Stimulated activated CD4-positive, alpha-beta T cell treated with anti-CD3 and anti-CD28 coated beads, Interleukin-1b, Interleukin-23, amount 100 ng/mL, for 1 hour (primary cell): Measurements from ENCODE around the gene MAGEA2B.
"Not testable (repeated sequence)": the region's sequence is repeated elsewhere in the genome, so short reads cannot be mapped to it uniquely, and the experiment has no call there.

ENCODE experiments used
- DNase-seq, 2 donors: peaks; one replicate each; pipeline ENCODE4 v3.0.0-alpha.2; 2020; ENCODE audit warnings: low read depth in 2 of 2

Gene MAGEA2B

GRCh38 chrX:152713815-152714787, at the start of gene MAGEA2B:
Gene MAGEA2B (plus strand): TSS chrX:152714628. CDS start chrX:152717107, 2,479 bp downstream.
- not testable (repeated sequence) for DNase-seq

- no peak for DNase-seq
These were observed 40.3 kb upstream of the MAGEA2B start for GRCh38 chrX:152674135-152674534.

DNA sequence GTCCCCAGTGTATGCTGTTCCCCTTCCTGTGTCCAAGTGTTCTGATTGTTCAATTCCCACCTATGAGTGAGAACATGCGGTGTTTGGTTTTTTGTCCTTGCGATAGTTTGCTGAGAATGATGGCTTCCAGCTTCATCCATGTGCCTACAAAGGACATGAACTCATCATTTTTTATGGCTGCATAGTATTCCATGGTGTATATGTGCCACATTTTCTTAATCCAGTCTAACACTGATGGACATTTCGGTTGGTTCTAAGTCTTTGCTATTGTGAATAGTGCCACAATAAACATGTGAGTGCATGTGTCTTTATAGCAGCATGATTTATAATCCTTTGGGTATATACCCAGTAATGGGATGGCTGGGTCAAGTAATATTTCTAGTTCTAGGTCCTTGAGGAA, 39.8 kb upstream of the MAGEA2B start:
- not testable (repeated sequence) for DNase-seq

DNA sequence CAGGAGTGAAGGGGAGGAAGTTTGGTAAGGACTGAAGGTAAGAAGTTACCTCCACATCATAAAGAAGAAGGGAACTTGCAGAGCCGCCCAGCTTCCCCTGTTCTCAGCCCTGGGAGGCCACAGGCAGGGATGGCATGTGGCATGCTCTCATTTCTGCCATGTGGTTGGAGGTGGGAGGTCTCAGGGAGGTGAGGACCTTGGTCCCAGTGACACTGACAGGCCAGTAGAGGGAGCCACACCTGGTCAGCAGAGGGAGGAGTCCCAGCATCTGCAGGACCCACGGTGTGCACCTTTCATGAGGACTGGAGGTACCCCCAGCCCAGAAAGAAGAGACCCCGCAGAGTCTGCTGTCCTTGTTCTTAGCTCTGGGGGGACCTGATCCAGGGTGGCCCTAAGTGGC, 33.4 kb upstream of the MAGEA2B start:
- DNase-seq = not testable (repeated sequence)

GRCh38 chrX:152697952-152698931, 16.2 kb upstream of the MAGEA2B start, which contains the start of gene MAGEA3:
Gene MAGEA3 (plus strand): TSS chrX:152698794. CDS start chrX:152700833, 2,039 bp downstream.
- DNase-seq = not testable (repeated sequence)

DNA sequence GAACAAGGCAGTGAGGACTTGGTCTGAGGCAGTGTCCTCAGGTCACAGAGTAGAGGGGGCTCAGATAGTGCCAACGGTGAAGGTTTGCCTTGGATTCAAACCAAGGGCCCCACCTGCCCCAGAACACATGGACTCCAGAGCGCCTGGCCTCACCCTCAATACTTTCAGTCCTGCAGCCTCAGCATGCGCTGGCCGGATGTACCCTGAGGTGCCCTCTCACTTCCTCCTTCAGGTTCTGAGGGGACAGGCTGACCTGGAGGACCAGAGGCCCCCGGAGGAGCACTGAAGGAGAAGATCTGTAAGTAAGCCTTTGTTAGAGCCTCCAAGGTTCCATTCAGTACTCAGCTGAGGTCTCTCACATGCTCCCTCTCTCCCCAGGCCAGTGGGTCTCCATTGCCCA, 14.0 kb upstream of the MAGEA2B start:
- not testable (repeated sequence) for DNase-seq

GRCh38 chrX:152706500-152706899, 7.9 kb upstream of the MAGEA2B start:
- DNase-seq = not testable (repeated sequence)

- DNase-seq = not testable (repeated sequence)
These were observed 5.3 kb upstream of the MAGEA2B start, which contains the start of gene CSAG2 for GRCh38 chrX:152709173-152709572. Gene CSAG2 (minus strand): TSS chrX:152709273. CDS start chrX:152709112, 161 bp downstream.

DNA sequence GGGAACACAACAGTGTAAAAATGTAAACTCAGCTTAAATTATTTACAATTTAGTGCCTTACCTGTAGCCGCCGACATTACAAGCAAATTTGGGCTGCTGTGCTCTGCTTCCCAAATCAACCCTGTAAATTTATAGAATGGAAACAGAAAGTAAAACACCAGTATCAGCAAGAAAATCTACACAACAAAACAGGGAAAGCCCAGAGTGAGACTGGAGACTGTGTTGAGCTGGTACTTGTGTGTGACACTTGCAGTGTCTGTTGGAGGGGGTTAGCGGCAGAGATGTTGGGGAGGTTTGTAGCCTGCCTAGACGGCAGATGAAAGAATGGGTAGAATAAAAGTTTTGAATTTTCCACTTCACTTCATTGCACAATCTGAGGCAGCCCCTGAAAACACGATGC, 1.2 kb upstream of the MAGEA2B start:
- not testable (repeated sequence) for DNase-seq

DNA sequence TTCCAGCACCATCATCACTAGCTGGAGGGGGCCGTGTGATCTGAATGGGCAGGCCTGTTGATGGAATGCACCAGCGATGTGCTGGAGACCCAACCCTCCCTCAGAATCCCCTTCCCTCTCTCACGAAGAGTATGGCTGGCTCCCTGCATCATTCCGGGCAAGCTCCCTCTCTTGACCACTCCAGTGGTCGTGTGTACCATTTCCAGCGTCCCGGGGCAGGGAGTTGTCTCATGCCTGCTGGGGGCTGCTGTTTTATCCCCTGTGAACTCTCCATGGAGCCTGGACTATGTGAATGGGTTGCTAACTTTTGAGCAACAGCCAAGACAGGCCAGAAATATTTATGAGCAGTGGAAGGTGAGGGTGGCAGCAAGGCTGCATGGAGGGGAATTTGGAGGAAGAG, 11.0 kb downstream of the MAGEA2B start:
- DNase-seq = no peak

DNA sequence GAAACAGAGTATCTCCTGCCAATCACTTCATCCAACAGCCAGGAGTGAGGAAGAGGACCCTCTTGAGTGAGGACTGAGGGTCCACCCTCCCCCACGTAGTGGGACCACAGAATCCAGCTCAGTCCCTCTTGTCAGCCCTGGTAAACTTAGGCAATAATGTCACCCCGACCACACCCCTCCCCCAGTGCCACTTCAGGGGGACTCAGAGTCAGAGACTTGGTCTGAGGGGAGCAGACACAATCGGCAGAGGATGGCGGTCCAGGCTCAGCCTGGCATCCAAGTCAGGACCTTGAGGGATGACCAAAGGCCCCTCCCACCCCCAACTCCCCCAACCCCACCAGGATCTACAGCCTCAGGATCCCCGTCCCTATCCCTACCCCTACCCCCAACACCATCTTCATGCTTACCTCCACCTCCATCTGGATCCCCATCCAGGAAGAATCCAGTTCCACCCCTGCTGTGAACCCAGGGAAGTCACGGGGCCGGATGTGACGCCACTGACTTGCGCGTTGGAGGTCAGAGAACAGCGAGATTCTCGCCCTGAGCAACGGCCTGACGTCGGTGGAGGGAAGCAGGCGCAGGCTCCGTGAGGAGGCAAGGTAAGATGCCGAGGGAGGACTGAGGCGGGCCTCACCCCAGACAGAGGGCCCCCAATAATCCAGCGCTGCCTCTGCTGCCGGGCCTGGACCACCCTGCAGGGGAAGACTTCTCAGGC, 19.0 kb downstream of the MAGEA2B start, which contains the start of the genes CSAG1 and MAGEA12:
TSS of gene CSAG1 (minus strand) at position 461 of the 715 bp plus-strand sequence. CDS start 1,261 bp downstream, outside the sequence.
TSS of gene MAGEA12 (plus strand) at position 497 of the 715 bp plus-strand sequence. CDS start 2,405 bp downstream, outside the sequence.
- no peak for DNase-seq

GRCh38 chrX:152734143-152734858, 19.9 kb downstream of the MAGEA2B start:
- not testable (repeated sequence) for DNase-seq

- no peak for DNase-seq
These were observed 20.7 kb downstream of the MAGEA2B start for GRCh38 chrX:152735101-152735500.

GRCh38 chrX:152735860-152736511, 21.6 kb downstream of the MAGEA2B start:
- DNase-seq = no peak

GRCh38 chrX:152736528-152736927, 22.1 kb downstream of the MAGEA2B start:
- not testable (repeated sequence) for DNase-seq

DNA sequence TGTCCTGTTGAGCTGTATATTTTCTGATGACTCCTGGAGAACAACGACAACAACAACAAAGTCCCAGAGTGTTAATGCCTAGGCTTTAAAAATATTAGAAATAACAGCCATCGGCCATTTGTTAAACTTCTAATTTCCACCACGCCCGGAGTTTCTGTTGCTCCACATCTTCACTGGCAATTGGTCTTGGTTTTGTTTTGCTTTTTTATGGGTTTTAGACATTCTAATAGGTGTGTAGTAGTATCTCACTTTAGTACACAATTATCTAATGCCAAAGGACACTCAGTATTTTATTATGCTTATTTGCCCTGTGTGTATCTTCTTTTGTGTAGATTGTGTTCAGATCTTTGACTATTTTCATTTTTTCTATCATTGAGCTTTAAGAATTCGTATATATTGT, 24.1 kb downstream of the MAGEA2B start:
- DNase-seq = no peak

DNA sequence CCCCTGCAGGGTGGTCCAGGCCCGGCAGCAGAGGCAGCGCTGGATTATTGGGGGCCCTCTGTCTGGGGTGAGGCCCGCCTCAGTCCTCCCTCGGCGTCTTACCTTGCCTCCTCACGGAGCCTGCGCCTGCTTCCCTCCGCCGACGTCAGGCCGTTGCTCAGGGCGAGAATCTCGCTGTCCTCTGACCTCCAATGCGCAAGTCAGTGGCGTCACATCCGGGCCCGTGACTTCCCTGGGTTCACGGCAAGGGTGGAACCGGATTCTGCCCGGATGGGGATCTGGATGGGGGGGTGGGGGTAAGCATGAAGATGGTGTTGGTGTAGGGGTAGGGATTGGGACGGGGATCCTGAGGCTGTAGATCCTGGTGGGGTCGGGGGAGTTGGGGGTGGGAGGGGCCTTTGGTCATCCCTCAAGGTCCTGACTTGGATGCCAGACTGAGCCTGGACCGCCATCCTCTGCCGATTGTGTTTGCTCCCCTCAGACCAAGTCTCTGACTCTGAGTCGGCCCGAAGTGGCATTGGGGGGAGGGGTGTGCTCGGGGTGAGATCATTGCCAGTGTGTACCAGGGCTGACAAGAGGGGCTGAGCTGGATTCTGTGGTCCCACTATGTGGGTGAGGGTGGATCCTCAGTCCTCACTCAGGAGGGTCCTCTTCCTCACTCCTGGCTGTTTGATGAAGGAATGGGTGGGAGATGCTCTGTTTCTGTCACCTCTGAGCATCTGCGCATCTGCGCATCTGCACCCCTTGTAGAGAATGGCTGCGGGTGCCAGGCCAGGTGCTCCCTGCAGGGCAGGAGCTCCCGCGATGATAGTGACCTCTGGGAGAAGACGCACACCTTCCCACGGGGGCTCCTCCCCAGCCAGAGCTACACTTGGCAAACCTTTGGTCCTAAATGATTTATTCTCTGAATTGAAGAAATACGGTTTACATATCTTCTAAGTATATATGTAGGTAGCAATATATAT, 39.5 kb downstream of the MAGEA2B start, which contains the start of gene MAGEA2:
TSS of gene MAGEA2 (minus strand) at position 157 of the 965 bp plus-strand sequence. CDS start 2,479 bp downstream, outside the sequence.
- not testable (repeated sequence) for DNase-seq

GRCh38 chrX:152754871-152755270, 40.4 kb downstream of the MAGEA2B start:
- not testable (repeated sequence) for DNase-seq
